ENCODE measurements around the gene PPP1R7.

PPP1R7 gene

GRCh38 chr2:241198381-241199279, 48.4 kb downstream of the PPP1R7 start:
- no peak for DNase-seq

- no peak for DNase-seq
Measured at GRCh38 chr2:241199286-241199685, 49.0 kb downstream of the PPP1R7 start.

DNA sequence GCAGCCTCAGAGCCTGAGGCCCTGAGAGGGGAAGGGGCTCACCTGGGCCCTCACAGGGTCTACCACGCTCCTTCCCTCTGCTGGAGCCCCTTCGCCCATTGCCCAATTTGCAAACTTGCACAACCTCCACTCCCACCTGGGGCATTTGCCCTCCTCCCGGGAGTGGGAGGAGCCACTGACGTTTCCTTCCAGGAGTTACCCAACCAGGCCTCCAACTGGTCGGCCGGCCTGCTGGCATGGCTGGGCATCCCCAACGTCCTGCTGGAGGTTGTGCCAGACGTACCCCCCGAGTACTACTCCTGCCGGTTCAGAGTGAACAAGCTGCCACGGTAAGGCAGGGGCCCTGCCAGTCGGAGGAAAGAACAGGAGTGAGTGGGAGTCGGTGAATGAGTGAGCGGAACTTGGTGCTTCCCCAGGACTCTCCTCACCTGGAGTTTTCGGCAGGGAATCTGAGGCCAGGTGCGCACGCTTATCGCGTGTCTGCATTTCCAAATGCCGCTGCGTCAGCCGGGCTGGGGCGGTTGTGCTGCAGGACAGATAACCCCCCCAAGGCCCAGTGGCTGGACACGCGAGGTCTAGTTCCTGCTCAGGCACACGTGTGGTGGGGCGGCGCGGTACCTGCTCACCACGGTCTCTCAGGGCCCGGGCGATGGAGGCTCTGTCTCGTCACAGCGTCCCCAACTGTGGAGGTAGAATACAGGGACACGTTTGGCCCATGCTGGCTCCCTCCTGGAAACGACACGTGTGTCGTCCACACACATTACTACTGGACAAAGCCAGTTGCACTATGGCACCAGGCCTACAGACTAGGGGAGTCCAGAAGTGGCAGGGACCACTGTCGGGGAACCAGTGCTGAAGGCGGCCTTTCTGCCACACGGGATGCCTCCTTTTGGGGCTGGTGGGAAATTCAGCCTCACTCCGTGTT, 49.9 kb downstream of the PPP1R7 start:
- no peak for DNase-seq

DNA sequence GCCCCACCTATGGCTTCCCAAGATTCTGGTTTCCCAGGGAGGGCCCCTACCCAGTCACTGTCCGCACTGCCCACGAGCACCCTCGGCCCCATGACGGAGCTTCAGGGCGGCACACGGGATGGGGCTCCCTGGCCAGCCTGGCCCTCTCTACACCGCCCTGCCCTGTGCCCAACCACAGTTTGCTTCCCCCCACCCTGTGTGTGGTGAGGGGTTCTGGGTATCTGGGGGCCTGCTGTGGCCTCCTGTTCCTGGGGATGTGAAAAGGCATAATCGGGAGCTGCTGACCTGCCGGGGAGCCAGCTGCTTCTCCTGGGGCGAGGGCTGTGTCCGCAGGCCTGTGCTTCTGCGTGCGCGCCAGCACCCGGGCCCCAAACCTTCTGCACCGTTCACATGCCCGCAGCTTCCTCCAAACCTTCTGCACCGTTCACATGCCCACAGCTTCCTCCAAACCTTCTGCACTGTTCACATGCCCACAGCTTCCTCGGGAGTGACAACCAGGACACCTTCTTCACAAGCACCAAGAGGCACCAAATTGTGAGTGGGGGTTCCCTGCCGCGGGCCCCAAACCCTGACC, 50.6 kb downstream of the PPP1R7 start:
- no peak for DNase-seq

GRCh38 chr2:241201445-241202267, 51.4 kb downstream of the PPP1R7 start:
- no peak for DNase-seq

DNA sequence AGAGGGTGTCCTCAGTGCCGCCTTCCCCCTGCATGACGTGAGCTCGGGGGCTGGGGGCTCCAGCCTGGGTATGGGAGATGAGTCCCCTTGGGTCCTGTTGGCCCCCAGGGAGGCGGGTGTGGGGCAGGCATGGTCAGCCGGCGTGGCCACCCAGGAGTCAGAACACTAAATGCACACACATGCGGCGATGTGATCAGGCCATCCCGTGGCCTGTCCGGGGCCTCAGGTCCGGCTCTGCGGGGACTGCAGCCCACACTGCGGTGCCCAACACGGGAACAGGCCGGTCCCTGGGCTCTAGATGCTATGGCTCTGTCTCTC, 52.0 kb downstream of the PPP1R7 start:
- DNase-seq, result no peak

DNA sequence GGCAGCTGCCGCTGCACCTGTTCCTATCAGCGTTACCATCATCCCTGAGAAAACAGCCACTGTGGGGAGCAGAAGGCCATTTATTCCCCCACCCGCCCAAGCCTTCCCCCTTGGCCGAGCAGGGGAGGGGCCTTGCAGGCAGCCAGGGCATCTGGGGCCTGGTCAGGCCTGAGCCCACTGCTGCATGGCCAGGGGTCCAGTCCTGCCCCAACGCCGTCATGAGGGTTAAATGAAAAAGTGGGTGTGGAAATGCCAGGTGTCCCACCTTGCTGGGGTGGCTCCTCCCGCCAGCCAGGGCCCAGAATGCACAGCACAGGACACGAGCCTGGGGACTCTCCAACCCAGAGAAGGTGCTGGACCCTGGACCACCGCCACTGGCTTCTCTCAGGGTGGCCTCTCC, 52.4 kb downstream of the PPP1R7 start:
- DNase-seq, result no peak

DNA sequence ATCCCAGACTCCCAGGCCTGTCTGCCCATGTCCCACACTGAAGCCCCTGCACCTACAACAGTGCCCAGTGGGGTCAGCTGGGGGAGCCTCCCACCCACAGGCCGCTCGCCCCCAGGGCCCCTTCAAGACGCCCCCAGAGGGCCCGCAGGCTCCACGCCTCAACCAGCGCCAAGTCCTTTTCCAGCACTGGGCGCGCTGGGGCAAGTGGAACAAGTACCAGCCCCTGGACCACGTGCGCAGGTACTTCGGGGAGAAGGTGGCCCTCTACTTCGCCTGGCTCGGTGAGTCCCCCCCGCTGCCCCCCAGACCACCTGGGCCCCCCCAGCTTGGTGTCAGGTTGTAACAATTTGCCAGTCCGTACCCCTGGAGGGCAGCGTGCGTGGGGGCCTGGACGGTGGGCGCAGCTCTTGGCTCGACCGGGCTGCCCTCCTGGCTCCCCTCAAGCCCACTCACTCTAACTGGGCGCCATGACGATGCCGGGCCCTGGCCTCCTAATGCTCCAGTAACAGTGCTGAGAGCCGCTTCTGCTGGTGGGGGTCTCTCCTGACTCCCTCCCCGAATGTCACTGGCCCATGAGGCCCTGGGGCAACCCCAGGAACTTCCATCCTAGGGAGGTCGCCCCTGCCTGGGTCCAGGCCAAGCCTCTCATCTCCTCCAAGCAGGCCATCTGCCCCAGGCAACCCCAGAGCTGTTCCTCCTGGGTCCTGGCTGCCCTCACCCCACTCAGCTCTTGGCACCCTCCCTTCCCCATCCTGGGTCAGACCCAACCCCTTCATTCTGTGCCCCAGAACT, 53.1 kb downstream of the PPP1R7 start:
- DNase-seq, result no peak

DNA sequence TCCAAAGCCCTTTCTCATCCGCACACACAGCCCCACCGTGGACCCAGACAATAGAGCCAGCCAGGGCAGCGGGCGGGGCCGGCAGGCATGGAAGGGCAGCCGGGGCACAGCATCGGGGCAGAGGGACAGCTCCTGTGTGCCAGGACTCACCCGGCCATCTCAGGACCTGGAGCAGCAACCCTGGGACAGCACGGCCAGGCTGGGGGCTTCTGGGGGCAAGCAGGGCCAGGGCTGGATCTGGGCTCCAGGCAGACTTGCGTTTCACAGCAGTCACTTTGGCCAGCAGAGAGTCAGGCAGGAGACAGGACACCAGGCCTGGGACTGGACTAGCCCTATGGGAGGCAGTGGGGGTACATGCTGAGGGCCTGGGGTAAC, 53.7 kb downstream of the PPP1R7 start:
- DNase-seq, result no peak

DNA sequence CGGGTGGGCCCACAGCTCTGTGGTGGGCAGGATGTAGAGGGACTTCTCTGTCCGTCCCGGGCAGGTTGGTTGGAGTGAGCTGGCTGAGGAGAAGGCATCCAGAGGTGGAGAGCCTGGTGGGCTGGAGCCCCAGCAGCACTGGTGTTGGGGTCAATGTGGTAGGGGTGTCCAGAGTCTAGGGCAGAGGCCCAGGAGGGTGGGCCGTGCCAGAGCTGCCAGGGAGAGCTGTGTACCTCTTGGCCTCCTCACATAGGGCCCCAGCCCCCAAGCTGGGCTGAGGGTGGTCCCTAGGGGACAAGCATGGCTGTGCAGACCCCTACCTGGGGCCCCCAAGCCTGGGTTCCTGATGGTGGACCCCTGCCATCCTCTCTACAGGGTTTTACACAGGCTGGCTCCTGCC, 54.2 kb downstream of the PPP1R7 start:
- no peak for DNase-seq

- DNase-seq, result no peak
Measured at GRCh38 chr2:241205086-241205485, 54.8 kb downstream of the PPP1R7 start.

GRCh38 chr2:241207151-241207550, 56.9 kb downstream of the PPP1R7 start:
- no peak for DNase-seq

GRCh38 chr2:241207641-241208040, 57.4 kb downstream of the PPP1R7 start:
- DNase-seq, result no peak

- DNase-seq, result no peak
Measured at GRCh38 chr2:241208058-241208457, 57.8 kb downstream of the PPP1R7 start.

DNA sequence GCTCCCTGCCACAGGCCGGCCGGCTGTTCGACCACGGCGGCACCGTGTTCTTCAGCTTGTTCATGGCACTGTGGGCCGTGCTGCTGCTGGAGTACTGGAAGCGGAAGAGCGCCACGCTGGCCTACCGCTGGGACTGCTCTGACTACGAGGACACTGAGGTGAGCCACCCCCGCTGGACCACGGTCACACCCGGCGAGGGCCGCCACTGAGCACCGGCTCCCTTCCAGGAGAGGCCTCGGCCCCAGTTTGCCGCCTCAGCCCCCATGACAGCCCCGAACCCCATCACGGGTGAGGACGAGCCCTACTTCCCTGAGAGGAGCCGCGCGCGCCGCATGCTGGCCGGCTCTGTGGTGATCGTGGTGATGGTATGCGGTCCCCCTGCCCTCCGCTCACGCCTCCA, 59.0 kb downstream of the PPP1R7 start:
- DNase-seq, result no peak

- peak in 1 of 2 experiments; percentile 30 for DNase-seq
Measured at GRCh38 chr2:241211276-241211675, 61.0 kb downstream of the PPP1R7 start.

DNA sequence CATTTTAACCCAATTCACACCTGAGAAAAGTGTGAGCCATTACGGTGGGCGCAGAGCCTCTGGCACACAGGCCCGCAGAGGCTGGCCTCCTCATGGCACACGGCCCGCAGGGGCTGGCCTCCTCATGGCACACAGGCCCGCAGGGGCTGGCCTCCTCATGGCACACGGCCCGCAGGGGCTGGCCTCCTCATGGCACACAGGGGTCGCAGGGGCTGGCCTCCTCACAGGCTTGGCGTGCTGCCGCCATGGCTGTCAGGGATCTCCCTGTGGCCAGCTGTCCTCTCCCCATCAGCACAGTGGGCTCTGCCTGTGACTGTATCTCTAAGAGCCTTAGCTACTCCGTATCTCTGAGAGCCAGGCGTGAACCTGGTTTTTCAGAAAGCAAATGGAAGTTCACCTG, 62.8 kb downstream of the PPP1R7 start:
- DNase-seq, result no peak

DNA sequence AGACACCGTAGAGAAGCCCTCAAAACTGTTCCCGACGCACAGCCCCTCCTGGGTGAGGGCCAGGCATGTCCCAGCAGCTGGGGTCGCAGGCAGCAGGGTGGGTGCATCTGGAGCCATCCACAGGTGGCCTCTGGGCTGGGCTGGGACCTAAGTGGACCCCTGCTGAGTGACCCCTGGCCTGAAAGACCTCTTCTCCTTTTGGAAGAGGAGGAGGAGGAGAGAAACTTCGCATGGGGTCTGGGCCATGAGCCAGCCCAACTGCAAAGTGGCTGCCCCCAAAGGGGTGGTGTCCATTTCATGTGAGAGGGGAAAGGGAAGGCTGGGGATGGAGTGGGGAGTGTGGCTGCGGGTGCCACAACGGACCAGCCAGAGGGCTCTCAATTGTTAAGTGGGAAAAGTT, 63.3 kb downstream of the PPP1R7 start:
- DNase-seq, result no peak

DNA sequence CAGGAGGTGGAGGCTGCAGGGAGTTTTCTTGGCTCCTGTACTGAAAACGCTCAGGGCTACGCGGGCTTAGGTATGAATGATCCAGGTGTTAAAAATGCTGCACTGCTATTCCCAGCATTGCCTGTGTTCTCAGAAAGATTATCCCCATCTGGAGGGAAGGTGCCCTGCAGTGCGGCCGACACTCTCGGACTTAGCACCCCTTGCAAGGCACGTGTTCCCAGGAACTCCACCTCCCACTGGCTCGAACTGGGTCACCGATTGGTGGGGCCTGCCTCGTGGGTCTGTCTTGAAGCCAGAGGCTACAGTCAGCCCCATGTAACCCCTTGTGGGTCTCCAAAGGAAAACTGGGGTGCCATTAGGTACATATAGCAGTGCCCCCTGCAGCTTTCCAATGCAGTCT, 63.9 kb downstream of the PPP1R7 start:
- DNase-seq, result no peak

DNA sequence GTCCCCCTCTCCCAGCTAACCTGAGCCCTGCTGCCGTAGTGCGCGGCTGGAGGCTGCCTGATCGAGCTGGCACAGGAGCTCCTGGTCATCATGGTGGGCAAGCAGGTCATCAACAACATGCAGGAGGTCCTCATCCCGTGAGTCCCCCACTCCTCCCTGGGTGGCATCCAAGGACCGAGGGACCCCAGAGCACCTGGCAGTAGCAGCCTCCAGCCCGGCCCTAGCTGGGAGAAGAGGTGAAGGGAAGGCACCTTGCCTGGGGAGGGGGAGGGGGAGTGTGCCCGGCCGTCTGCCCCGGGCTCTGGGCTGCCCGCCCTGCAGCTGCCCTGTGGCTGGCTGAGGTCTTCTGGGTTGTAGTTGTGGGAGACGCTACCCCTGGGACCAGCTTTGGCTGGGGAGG, 64.5 kb downstream of the PPP1R7 start:
- DNase-seq, result no peak

- peak in 1 of 2 experiments; percentile 38 for DNase-seq
Measured at GRCh38 chr2:241215421-241215820, 65.2 kb downstream of the PPP1R7 start.

DNA sequence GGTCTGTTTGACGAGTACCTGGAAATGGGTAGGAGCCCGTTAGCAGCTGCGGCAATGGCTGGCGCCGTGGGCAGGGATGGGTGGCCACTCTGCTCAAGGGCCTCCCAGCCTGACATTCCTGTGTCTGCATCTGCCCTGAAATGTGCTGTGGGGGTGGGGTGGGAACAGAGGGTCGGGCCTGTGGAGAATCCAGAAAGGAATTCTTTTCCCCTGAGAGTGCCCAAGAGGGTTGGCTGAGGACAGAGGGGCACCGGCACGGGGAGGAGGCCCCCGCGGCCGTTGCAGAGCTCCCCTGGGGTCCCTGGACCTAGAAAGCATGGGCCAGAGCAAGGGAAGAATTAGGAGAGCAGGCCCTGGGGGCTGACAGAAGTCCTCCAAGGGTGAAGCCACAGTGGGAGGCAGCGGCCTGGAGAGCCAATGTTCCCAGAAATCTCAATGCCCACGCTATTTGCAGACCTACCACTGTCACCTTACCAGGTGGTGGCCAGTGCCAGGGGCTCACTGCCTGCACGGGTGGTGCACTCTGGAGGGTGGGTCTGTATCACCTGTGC, 66.0 kb downstream of the PPP1R7 start:
- DNase-seq, result no peak

Data from NCI-H526 (cell line).